Measurements from ENCODE around the gene SERPINA10.

GRCh38 chr14:94307410-94307992 lies 14.4 kb upstream of the SERPINA10 start:
- TF ChIP-seq EP300 (IDR thresholded peaks at IDR 0.05) (no peak), CTCF (IDR thresholded peaks at IDR 0.05) (no peak)

Data from gastroesophageal sphincter (tissue), 3 donors.